Chondrocyte (in vitro differentiated cells): Measurements from ENCODE around the gene SLC35F1. TPM values are rescaled to one million over a fixed set of nuclear protein-coding genes. Genes with fewer than 3 reads are reported as not detected.

ENCODE experiments used
- DNase-seq: peaks from one replicate; pipeline ENCODE4 v3.0.0; 2021; ENCODE audit warnings: mixed read lengths, low spot score
- H3K27ac Mint-ChIP-seq: one replicate; pipeline ENCODE4 v1.8.0; 2021; ENCODE audit warnings: mild to moderate bottlenecking, moderate library complexity, mixed read lengths; ENCODE audit not compliant: unreplicated experiment
- H3K27me3 Mint-ChIP-seq: 2 replicates; pipeline ENCODE4 v1.8.0; 2021; ENCODE audit warnings: low read depth, mixed read lengths
- H3K36me3 Mint-ChIP-seq: 2 replicates; pipeline ENCODE4 v1.8.0; 2021; ENCODE audit warnings: low read depth, mixed read lengths
- H3K4me1 Mint-ChIP-seq: 2 replicates; pipeline ENCODE4 v1.8.0; 2021; ENCODE audit warnings: low read depth, mild to moderate bottlenecking, mixed read lengths
- H3K4me3 Mint-ChIP-seq: one replicate; pipeline ENCODE4 v1.8.0; 2021; ENCODE audit warnings: mild to moderate bottlenecking, moderate library complexity, mixed read lengths; ENCODE audit not compliant: unreplicated experiment
- H3K9me3 Mint-ChIP-seq: 2 replicates; pipeline ENCODE4 v1.8.0; 2021; ENCODE audit warnings: low read depth, mixed read lengths
- CTCF ChIP-seq: fragments of 200-600 bp; sonication (generic); IDR thresholded peaks from 2 replicates; pipeline ENCODE4 v1.5.0; 2021; ENCODE audit warnings: antibody characterized with exemption, mild to moderate bottlenecking, moderate library complexity
- total RNA-seq: library from RNA; stranded (reverse); gene quantifications from 3 replicates; pipeline ENCODE4 v1.2.1, GENCODE V29; 2021

The SLC35F1 gene
- total RNA-seq, 1 donor from 2014 or later, result not detected

- H3K36me3 Mint-ChIP-seq, result no peaks in the 10 kb centered on the region
- no peak overlapping the region for H3K27ac Mint-ChIP-seq
- no peak for TF ChIP-seq CTCF
- DNase-seq, result no peak
- H3K9me3 Mint-ChIP-seq, result no peaks in the 10 kb centered on the region
- peaks cover 14% of the 10 kb centered on the region for H3K4me1 Mint-ChIP-seq
- no peak overlapping the region for H3K4me3 Mint-ChIP-seq
- peaks cover 5% of the 10 kb centered on the region for H3K27me3 Mint-ChIP-seq
These were observed 402.5 kb downstream of the SLC35F1 start for GRCh38 chr6:118309337-118310093.

- Mint-ChIP-seq H3K9me3 (no peaks in the 10 kb centered on the region), H3K36me3 (no peaks in the 10 kb centered on the region), H3K4me1 (peaks cover 34% of the 10 kb centered on the region), H3K4me3 (no peak overlapping the region), H3K27ac (no peak overlapping the region), H3K27me3 (peaks cover 5% of the 10 kb centered on the region)
- no peak for TF ChIP-seq CTCF
- DNase-seq, result no peak
These were observed 406.1 kb downstream of the SLC35F1 start for GRCh38 chr6:118313208-118313607.

GRCh38 chr6:118313762-118314161 is 406.7 kb downstream of the SLC35F1 start:
- H3K4me1 Mint-ChIP-seq, result peaks cover 40% of the 10 kb centered on the region
- H3K27me3 Mint-ChIP-seq, result peaks cover 5% of the 10 kb centered on the region
- H3K27ac Mint-ChIP-seq, result no peak overlapping the region
- DNase-seq, result no peak
- no peak overlapping the region for H3K4me3 Mint-ChIP-seq
- no peaks in the 10 kb centered on the region for H3K9me3 Mint-ChIP-seq
- no peak for TF ChIP-seq CTCF
- no peaks in the 10 kb centered on the region for H3K36me3 Mint-ChIP-seq

- Mint-ChIP-seq H3K27ac (peak overlapping the region; percentile 83), H3K9me3 (no peaks in the 10 kb centered on the region), H3K4me1 (peaks cover 33% of the 10 kb centered on the region), H3K36me3 (no peaks in the 10 kb centered on the region), H3K27me3 (peaks cover 1% of the 10 kb centered on the region), H3K4me3 (no peak overlapping the region)
- no peak for DNase-seq
- TF ChIP-seq CTCF, result no peak
These were observed 409.8 kb downstream of the SLC35F1 start for GRCh38 chr6:118316796-118317384.

GRCh38 chr6:118317581-118318563 is 410.8 kb downstream of the SLC35F1 start:
- no peak for TF ChIP-seq CTCF
- DNase-seq, result no peak
- Mint-ChIP-seq H3K36me3 (no peaks in the 10 kb centered on the region), H3K4me3 (peak overlapping the region; percentile 1), H3K9me3 (no peaks in the 10 kb centered on the region), H3K4me1 (peaks cover 33% of the 10 kb centered on the region), H3K27ac (peak overlapping the region; percentile 83), H3K27me3 (peaks cover 1% of the 10 kb centered on the region)
